HG03139 (cell line): ENCODE data around the gene STXBP4.

Source experiments
- ATAC-seq: cut with Tn5 transposase; IDR thresholded peaks from one replicate; pipeline ENCODE4 v1.9.1; 2021; ENCODE audit not compliant: unreplicated experiment

Gene STXBP4, protein sequence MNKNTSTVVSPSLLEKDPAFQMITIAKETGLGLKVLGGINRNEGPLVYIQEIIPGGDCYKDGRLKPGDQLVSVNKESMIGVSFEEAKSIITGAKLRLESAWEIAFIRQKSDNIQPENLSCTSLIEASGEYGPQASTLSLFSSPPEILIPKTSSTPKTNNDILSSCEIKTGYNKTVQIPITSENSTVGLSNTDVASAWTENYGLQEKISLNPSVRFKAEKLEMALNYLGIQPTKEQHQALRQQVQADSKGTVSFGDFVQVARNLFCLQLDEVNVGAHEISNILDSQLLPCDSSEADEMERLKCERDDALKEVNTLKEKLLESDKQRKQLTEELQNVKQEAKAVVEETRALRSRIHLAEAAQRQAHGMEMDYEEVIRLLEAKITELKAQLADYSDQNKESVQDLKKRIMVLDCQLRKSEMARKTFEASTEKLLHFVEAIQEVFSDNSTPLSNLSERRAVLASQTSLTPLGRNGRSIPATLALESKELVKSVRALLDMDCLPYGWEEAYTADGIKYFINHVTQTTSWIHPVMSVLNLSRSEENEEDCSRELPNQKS

GRCh38 chr17:54968262-54968987 is at the start of gene STXBP4, which contains the start of gene COX11:
STXBP4 (plus strand) TSS chr17:54968765; CDS start chr17:54986220, 17,455 bp downstream.
COX11 (minus strand) TSS chr17:54968654; CDS start chr17:54968646, 8 bp downstream.
- ATAC-seq: peak; percentile 87

DNA sequence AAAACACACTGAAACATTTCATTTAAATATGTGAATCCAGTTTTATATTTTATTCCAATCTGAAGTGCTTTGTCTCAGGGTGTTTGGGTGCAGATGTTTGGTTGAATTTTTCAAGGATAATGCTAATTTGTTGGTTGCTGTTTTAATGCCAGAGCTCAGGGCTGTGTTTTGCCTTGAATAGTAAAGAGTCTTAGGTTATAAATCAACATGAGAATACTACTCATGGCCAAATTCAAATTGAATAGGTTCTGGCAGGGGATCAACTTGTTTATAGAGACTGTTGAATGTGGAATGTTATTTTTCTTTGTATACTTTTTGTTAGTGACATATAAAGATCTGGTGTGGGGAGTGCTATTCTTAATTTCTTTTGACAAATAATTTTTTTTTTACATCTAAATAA is 49.1 kb upstream of the STXBP4 start:
- ATAC-seq: no peak

- ATAC-seq: no peak
Observed at GRCh38 chr17:54920819-54921218, 47.7 kb upstream of the STXBP4 start.

- no peak for ATAC-seq
Observed at GRCh38 chr17:54924405-54924804, 44.2 kb upstream of the STXBP4 start.

- no peak for ATAC-seq
Observed at GRCh38 chr17:54927525-54927924, 41.0 kb upstream of the STXBP4 start.

DNA sequence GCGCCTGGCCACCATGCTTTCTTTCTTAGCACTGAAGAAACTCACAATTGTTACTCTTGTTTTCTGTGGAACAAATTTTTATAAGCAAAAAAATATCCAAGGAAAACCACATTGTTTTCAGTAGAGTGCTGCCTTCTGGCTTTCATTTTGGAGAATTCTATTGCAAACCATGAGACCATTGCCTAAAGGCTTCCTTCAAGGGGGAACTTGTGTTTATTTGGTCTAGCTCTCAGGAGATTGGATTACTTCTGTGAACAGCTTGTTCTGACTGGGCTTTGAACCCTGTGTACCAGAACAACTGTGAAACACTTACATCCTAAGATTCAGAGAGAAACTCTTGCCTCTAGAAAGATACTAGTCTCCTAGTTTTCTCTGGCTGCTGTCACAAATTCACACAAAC is 35.9 kb upstream of the STXBP4 start:
- no peak for ATAC-seq

DNA sequence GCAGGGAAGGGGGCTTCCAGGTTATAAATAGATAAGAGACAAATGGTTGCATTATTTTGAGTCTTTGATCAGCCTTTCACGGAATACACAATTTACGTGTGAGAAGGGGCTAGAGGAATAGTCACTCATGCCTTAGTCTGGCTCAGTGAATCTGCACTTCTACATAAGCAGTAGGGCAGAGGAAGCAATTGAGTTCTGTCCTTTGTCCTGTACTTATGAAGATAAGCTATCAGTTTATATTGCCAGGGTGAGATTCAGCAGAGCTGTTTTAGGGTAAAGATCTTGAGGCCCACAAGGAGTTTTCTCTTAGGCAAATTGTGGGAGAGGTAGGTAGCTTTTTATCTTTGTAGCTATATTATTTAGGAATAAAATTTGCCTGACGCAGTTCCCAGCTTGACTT is 34.6 kb upstream of the STXBP4 start:
- ATAC-seq: no peak

DNA sequence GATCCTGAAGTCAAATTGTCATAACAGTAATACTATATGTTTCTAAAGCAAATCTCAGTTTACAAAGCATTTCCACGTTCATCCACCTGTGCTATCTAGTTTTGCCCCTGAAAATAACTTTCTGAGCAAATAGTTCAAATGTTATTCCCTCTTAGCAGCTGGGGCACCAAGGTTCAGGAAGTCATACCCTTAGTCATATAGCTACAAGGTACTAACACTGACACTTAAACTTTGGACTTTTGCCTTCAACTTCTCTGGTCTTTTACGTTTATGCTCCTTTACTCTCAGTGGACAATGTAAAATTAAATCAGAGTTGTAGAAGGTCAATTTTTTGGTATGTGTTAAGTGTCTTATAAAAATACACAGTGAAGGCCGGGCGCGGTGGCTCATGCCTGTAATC is 33.1 kb upstream of the STXBP4 start:
- ATAC-seq: no peak

GRCh38 chr17:54937018-54937417 is 31.5 kb upstream of the STXBP4 start:
- ATAC-seq: no peak

- ATAC-seq: no peak
Observed at GRCh38 chr17:54937426-54937825, 31.1 kb upstream of the STXBP4 start.

- ATAC-seq: no peak
Observed at GRCh38 chr17:54941285-54941684, 27.3 kb upstream of the STXBP4 start.

DNA sequence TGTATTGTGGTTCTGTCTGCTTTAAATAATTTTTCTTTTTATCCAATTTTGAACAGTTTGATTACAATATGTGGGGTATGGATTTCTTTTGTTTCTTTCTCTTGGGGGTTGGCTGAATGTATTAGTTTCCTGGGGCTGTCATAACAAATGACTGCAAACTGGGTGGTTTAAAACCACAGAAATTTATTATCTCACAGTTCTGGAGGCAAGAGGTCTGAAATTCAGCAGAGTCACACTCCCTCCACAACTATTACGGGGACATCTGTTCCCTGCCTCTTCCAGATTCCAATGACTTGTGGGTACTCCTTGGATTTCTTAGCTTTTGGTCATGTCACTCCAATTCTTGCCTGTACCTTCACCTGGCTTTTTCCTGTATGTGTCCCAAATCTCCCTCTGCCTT is 23.8 kb upstream of the STXBP4 start:
- no peak for ATAC-seq

- no peak for ATAC-seq
Observed at GRCh38 chr17:54945231-54945630, 23.3 kb upstream of the STXBP4 start.

DNA sequence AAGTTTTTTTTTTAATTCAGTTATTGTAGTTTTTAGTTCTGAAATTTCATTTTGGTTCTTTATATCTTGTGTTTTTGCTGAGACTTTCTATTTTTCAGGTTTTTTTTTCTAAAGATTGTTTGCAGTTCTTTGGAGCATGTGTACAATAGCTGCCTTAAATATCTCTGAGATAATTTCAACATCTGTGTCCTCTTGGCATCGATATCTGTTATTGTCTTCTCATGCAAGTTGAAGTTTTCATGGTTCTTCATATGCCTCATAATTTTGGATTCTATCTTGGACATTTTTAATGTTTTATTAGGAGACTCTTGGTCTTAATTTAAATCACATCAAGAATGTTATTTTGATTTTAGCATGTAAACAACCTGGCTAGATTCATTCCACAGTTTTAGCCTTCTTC is 22.9 kb upstream of the STXBP4 start:
- no peak for ATAC-seq

- ATAC-seq: no peak
Observed at GRCh38 chr17:54947396-54947795, 21.2 kb upstream of the STXBP4 start.

GRCh38 chr17:54948380-54948779 is 20.2 kb upstream of the STXBP4 start:
- no peak for ATAC-seq

GRCh38 chr17:54950116-54950515 is 18.4 kb upstream of the STXBP4 start:
- ATAC-seq: no peak

GRCh38 chr17:54951286-54951685 is 17.3 kb upstream of the STXBP4 start:
- no peak for ATAC-seq

- no peak for ATAC-seq
Observed at GRCh38 chr17:54956791-54957190, 11.8 kb upstream of the STXBP4 start.

- ATAC-seq: peak; percentile 12
Observed at GRCh38 chr17:54967621-54968261, 824 bp upstream of the STXBP4 start.

DNA sequence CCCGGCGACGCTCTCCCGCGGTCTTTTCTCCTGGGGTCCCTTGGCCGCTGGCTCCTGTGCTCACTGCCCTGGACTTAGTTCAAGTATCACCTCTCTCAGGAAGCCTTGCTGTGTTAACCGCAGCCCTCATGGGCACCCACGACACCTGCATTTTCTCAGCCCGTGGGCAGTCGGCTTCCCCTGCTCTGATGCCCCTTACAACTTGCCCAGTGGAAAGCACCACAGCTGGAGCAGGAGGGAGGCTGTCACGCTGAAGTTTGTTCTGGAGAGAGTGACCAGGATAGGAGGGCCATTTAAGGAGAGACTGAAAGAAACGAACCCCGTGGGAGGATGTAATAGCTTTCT is 395 bp downstream of the STXBP4 start:
- ATAC-seq: peak; percentile 22
